ENCODE results near the gene DPYSL3. TPM values are rescaled to one million over a fixed set of nuclear protein-coding genes. Genes with fewer than 3 reads are reported as not detected.

Gene DPYSL3
- total RNA-seq, 1 donor = 157 TPM

DNA sequence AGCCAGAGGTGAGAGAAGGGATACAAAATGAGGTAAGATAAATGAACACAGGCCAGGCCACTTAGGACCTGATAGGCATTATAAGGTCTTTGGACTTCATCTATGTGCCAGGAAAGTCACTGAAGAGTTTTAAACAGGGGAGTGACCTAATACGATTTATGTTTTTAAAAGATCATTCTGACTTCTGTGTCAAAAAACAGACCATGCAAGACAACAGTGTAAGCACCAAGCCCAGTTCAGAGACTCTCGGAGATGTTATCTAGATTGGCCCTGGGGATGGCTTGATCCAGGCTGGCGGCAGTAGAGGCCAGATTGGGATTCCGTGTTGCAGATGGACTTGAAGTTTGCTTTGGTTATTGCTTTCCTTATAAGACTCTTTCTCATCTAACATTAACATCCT, 43.0 kb upstream of the DPYSL3 start:
- H3K4me3 ChIP-seq (ENCODE audit: low read depth, low read length) = no peak overlapping the region
- TF ChIP-seq, protein P1, sequence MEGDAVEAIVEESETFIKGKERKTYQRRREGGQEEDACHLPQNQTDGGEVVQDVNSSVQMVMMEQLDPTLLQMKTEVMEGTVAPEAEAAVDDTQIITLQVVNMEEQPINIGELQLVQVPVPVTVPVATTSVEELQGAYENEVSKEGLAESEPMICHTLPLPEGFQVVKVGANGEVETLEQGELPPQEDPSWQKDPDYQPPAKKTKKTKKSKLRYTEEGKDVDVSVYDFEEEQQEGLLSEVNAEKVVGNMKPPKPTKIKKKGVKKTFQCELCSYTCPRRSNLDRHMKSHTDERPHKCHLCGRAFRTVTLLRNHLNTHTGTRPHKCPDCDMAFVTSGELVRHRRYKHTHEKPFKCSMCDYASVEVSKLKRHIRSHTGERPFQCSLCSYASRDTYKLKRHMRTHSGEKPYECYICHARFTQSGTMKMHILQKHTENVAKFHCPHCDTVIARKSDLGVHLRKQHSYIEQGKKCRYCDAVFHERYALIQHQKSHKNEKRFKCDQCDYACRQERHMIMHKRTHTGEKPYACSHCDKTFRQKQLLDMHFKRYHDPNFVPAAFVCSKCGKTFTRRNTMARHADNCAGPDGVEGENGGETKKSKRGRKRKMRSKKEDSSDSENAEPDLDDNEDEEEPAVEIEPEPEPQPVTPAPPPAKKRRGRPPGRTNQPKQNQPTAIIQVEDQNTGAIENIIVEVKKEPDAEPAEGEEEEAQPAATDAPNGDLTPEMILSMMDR (IDR thresholded peaks at IDR 0.05; ENCODE audit: insufficient read depth, low read length) = no peak
- DNase-seq (ENCODE audit: low read depth) = no peak

DNA sequence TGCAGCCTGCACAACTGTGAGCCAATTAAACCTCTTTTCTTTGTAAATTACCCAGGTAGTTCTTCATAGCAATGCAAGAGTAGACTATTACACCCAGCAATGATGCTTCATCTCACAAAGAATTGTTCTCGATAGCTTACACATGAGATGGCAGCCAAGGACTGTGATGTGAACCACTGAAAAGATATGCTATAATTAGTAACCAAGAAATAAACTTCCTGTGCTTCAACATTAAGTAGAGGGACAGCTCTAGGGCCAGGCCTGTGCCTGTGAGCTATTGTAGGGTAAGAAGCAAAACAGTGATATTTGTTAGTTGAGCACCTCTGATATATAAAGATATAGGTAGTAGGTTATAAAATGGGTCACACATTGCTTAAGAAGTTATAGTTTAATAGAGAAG, 41.8 kb upstream of the DPYSL3 start:
- no peak overlapping the region for H3K4me3 ChIP-seq (ENCODE audit: low read depth, low read length)
- DNase-seq (ENCODE audit: low read depth) = no peak
- TF ChIP-seq, protein P1 (IDR thresholded peaks at IDR 0.05; ENCODE audit: insufficient read depth, low read length) = no peak

DNA sequence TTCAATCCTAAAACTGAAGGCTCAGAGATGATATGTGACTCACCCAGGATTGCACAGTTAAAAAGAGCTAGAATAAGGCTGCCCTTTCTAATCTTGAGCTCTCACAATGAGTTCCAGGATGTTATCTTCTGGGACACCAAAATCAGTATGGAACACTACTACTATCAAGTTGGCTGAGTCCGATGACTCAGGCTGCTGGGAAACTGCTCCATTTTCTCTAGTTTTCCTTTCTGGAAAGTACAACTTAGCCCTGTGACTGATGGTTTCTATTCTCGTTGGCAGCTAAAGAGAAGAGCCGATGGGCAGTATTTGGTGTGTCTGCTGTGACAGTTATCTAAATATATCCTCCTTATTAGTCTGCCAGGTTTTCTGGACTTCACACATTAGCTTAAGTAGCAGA, 37.9 kb upstream of the DPYSL3 start:
- DNase-seq (ENCODE audit: low read depth) = peak; percentile 78
- TF ChIP-seq, protein P1 (IDR thresholded peaks at IDR 0.05; ENCODE audit: insufficient read depth, low read length) = no peak

DNA sequence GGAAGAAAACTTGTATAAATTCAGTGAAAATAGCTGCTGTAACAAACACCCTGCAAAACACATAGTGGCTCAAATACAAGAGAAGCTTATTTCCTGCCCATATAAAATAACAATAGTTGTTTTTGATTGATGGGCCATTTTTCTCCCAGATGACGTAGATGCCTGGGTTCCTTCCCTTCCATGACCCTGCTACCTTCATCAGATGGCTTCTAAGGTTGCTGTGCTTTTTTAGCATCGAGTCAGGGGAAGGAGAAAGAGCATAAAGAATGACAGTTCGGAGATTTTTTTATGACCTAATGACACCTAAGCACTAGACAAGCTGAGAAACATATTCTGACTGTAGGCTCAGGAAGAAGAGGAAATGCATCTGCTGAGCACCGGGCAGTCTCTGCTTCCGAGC, 34.7 kb upstream of the DPYSL3 start:
- no peak for DNase-seq (ENCODE audit: low read depth)
- H3K4me3 ChIP-seq (ENCODE audit: low read depth, low read length) = no peak overlapping the region
- TF ChIP-seq, protein P1 (IDR thresholded peaks at IDR 0.05; ENCODE audit: insufficient read depth, low read length) = no peak

More for the DNA sequence above, 37.9 kb upstream of the DPYSL3 start:
- no peak overlapping the region for H3K4me3 ChIP-seq (ENCODE audit: low read depth, low read length)

DNA sequence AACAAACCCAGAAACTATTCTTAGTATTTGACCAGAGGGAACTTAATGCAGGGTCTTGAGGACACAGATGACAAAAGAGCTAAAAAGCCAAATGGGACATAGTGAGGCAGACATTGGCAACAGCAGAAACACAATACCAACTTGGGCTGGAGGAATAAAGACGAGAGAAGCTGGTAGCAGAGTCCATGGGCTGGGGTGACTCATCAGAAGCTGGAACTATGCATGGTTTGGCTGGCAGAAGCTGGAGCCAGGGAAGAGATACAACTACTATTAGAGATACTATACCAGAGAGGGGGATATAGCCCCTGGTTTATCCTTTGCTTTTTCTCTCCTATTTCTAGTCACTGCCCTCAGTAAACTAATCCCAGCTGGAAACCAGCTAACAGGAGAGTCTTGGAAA, 29.2 kb upstream of the DPYSL3 start:
- no peak overlapping the region for H3K4me3 ChIP-seq (ENCODE audit: low read depth, low read length)
- TF ChIP-seq, protein P1 (IDR thresholded peaks at IDR 0.05; ENCODE audit: insufficient read depth, low read length) = no peak
- DNase-seq (ENCODE audit: low read depth) = no peak

DNA sequence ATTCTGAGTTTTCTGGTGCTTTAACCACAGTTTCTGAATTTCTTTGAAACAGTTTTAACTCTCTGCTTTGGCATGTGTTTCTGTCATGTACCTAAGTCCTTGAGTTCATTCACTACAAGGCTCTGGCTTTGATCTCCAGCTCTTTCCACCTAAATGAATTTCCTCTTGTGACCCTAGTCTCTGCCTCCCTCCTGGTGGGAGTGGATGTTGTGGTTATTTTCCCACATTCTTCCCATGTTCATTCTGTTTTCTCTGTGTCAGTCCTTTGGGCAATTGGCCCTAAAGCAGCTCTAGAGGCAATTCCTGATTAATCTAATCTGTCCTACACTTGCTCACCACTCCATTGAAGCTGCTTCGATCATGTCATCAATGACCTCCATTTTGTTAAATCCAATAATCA, 28.4 kb upstream of the DPYSL3 start:
- DNase-seq (ENCODE audit: low read depth) = no peak
- TF ChIP-seq, protein P1 (IDR thresholded peaks at IDR 0.05; ENCODE audit: insufficient read depth, low read length) = no peak
- no peak overlapping the region for H3K4me3 ChIP-seq (ENCODE audit: low read depth, low read length)

Measured in fibroblast of the aortic adventitia (primary cell).